Vagina (tissue), 2 donors: Measurements from ENCODE around the gene TMEM242.

ENCODE experiments used
- CTCF ChIP-seq, 3 experiments: fragments of 450-650 bp in 2 of 3; fragments of 200-600 bp in 1 of 3; sonication (generic) in 1 of 3; IDR thresholded peaks; one replicate each; pipeline ENCODE4 v1.5.1; 2017 to 2019; ENCODE audit warnings: antibody characterized with exemption in 3 of 3, mild to moderate bottlenecking in 2 of 3, moderate library complexity in 2 of 3
- POLR2A ChIP-seq, 2 donors: fragments of 450-650 bp; IDR thresholded peaks; one replicate each; pipeline ENCODE4 v1.6.1; 2017; ENCODE audit warnings: antibody characterized with exemption in 2 of 2, mild to moderate bottlenecking in 2 of 2, moderate library complexity in 2 of 2

GRCh38 chr6:157332813-157333212 is 9.5 kb upstream of the TMEM242 start:
- TF ChIP-seq POLR2A (IDR thresholded peaks at IDR 0.05) (no peak), CTCF (IDR thresholded peaks at IDR 0.05) (no peak)
